NCI-H226 (cell line): ENCODE measurements around the gene NKX1-1.
"Not testable (repeated sequence)": the region's sequence is repeated elsewhere in the genome, so short reads cannot be mapped to it uniquely, and the experiment has no call there.

Experiments used
- DNase-seq: peaks from one replicate; pipeline ENCODE4 v3.0.0-alpha.2; 2015

The NKX1-1 gene

DNA sequence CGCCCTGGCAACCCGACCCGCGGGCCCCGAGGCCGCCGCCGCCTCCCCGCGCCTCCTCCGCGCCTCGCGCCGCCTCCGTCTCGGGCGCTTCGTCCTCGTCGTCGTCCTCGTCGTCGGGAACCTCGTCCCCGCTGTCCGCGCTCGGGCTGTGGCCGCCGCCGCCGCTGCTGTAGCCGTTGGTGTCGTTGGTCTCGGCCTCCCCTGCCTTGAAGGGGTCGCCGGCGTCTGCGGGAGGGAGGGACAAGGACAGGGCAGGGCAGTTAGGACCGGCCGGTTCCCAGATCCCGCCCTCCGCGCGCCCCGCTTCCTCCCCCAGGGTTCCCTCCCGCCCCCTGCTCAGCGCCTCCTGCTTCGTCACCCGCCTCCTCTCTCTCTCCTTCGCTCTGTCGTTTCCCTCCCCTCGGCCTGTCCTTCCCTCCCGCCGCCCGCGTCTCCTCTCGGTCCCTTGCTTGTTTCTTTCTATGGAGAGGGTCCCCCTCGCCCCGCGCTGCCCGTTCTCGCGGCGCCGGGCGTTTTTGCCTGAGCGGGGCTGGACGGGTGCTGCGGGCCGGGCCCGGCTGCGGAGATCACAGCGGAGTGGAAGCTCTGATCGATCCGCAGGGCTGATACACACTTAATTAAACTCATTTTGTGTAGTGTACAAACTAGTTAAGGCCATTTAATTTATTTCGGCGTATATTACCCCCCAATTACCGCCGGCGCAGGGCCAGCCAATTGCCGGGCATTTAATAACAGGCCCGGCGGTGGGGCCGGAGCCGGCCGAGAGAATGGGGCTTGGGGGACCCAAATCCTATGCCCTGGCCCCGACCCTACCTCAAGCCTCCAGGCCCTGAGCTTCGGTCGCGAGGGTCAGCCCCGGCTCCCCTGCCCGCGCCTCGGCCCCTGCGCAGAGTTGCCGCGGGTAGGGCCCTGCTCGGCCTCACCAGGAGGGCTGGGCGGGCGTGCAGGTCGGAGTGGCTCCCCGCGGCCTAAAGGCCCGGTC, 2.4 kb downstream of the NKX1-1 start:
- no peak for DNase-seq

DNA sequence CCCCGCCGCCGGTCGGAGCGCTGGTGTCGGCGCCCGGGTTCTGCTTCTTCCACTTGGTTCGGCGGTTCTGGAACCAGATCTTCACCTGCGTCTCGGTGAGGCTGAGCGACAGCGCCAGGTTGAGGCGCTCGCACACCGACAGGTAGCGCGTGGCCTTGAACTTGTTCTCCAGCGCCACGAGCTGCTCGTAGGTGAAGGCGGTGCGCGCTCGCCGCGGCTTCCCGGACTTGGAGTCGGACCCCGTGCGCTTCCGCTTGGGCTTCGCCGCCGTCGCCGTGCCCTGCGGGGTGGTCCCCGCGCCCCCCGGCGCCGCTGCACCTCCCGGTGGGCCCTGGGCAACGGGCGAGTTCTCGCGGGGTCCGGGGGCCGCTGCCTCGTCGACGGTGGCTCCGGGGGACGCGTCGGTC, 3.1 kb downstream of the NKX1-1 start:
- no peak for DNase-seq

DNA sequence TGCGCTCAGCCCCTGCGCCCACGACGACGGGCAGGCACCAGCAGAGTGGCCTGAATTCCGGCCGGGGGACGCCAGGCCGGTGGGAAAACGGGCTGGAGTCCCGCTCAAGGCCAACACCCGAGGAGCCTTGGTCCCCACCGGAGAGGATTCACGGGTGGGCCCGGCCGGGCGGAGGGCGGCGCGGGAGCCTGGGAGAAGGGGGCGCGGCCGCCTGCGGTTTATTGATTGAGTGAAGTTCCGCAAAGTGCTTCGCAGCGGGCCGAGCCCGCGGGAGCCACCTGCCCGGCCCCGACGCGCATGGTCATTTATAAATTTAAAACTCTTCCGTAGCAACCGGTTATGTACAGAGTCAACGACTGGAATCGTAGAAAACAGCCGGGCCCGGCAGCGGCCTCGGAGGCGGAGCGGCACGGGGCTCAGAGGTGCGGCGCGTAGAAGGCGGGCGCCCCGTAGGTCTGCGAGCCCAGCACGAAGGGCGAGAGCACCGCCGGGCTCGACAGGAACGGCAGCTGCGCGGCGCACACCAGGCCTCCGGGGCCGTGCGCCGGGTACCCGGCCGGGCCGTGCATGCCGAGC, 3.6 kb downstream of the NKX1-1 start:
- no peak for DNase-seq

DNA sequence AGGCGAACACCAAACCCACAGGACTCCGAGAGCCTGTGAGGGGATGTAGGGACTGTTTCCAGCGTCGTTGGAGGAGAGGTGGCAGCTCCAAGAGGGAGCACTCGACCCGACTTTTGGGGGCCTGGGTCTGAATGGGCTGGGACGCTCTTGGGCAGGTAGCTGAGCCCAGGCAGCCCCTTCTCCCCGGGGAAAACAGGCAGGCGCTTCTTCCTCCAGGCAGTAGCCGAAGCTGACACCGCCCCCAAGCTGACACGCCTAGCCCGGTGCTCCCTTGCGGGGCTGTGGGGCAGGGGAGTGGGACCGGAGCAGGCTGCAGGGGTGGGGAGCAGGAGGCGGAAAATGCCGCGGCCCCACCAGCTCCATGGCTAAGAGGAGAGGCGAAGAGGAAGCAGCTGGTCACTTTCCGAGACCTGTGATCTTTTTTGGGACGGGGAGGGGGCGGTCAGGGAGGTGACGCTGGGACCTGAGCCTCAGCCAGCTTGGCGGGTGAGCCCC, 4.2 kb downstream of the NKX1-1 start:
- no peak for DNase-seq

DNA sequence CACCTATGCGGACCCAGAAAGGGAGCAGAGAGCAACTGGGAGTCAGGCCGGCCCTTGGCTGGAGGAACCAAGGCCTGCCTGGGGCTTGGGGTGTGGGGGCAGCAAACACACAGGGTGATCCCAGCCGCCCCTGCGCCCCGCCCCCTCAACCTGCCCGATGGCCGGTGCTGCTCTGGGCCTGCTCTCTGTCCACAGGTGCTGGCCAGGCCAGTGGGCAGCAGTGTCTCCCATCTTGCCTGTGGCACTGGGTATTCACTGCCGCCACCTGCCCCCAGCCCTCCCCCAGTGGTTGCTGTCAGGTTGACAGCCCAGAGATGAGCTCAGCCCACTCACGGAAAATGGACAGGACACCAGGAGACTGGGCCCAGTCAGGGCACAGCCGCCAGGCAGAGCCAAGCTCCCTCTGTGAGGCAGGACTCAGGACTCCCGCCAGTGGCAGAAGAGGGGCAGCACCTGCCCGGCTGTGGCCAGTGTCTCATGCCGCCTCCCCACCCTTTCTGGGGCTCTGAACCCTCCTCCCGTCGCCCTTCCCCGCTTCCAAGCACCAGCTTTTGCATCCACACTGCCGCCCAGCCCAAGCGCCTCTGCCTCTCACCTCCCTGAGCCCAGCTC, 4.7 kb downstream of the NKX1-1 start:
- DNase-seq: no peak

DNA sequence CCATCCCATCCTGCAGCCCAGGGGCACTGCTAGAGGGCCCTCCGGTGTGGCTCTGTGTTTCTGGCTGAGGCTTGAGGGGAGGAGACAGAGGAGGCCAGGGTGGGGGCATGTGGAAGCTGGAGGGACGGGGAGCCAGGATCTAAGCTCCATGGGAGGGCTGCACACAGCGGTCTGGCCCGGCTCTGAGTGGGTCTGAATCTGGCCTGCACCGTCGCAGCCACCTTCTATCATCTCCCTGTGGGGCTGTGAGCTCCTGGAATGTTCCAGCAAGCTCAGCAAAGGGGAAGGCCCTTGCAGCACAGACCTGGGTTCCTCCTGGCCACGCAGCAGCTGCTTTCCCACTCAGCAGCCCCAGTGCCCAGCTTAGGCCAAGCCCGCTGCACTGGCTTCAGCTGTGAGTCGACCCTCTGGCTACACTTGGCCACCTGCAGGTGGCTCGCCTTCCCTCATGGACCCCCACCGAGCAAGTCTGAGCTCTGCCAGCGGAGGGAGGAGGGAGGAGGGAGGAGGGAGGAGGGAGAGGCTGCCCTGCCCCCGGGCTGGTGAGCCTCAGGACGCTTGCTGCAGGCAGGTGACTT, 5.3 kb downstream of the NKX1-1 start:
- no peak for DNase-seq

DNA sequence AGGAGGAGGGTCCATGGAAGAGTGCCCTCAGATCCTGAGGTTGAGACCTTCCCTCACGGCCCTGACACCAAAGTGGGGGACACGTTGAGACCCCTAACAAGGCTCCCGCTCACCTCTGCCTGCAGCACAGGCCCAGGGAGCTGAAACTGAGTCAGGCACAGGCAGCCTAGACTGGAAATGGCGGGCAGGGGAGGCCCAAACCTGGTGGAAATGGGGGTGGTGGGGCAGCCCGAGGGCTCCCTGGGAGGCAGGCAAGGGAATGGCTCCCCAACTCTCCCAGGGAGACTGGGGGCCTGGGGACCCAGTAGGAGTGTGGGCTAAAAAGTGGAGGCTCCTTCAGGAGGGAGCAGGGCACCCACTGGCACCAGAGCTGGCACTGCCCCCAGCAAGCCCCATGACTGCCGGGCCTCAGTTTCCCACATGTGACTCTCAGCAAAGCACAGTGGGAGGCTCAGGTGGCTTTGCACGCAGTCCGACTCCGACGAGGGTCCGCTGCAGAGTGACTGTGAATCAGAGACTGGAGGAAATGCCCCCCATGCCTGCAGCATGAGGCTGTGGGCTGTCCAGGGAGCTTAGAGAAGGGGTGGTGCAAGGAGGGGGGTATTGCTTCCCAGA, 5.9 kb downstream of the NKX1-1 start:
- no peak for DNase-seq

DNA sequence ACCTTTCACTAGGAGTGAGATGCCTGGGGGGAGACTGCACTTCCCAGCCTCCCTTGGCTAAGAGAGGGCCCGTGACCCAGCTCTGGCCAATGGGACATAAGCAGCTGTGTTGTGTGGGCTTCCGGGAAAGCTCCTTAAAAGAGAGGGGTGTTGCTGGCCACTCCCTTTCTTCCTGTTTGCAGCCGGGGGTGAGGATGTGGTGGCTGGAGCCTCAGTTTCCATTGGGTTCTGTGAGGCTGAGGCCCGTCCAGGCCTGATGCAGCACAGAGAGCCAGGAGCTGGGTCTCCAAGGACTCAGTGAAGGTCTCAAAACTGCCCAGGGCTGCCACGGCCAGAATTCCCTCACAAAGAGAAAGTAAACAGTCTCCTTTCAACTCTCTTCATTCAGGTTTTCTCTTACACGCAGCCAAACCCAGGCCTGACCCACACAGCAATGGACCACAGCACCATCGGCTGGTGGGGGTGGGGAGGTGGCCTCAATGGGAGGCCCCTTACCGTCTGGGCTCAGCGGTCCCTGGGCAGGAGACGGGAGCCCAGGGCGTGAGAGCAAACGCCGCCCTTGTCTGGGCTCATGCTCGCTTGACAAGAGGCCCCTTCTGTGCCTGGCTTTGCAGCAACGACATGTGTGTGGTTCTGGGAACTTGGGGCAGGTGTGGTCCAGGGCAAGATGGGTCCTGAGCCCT, 6.6 kb downstream of the NKX1-1 start:
- no peak for DNase-seq

DNA sequence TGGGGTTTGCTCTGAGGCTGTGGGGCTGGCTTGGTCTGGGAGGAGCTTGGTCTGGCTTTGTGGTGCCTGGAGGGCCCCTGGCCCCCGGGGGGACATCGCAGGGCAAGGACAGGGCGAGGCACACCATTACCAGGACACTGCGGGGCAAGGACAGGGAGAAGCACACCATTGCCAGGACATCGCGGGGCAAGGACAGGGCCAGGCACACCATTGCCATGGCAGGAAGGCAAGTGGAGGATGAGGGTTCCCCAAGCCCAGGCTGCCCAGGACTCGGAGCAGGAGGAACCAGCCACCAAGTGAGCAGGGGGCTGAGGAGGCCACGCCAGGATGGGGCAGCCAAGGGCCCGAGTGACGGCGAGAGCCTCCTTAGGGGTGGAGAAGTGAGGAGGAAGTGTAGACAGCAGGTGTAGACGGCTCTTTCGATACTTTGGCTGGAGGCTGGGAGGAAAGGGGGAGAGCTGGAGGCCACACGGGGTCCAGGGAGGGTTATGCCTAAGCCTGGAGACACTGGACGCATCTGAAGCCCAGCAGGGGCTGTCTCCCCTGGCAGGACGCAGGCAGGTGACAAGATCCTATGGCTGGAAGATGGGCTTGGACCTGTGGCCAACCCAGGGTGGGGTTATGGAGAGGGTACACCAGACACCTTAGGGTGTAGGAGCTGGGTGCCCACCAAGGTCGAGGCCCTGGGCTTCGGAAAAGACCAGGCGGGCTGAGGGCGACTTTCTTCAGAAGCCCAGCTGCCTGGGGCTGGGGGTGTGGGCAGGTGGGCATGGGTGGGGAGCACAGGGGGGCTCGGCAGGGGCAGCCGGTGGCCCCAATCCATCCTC, 7.3 kb downstream of the NKX1-1 start:
- no peak for DNase-seq

DNA sequence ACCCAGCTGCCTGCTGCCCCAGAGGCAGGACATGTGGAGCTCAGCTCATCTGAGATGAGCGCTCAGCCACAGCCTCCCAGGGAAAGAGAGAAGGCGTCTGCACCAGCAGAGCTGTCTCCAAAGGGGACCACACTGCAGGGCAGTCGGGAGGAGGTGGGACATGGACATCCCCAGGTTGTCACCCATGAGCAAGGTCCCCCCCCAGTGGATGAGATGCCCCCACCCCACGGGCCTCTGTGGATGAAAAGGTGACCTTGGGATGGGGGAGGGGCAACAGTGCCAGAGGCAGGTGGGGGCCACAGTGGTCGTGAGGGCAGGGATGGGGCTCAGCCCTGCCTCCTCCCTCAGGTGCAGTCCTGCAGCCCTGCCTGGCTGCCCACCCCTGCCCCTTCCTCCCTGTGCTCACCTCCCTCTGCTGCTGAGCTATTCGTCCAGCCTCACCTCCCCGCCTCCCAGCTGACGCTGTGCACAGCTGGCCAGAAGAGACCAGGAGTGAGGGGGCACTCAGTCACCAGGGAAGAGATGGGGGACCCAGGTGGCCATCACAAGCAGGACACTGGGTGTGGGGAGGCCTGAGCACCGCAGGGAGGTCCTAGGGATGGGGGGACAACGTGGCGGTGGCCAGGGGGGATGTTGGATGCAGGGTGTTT, 9.3 kb downstream of the NKX1-1 start:
- no peak for DNase-seq

DNA sequence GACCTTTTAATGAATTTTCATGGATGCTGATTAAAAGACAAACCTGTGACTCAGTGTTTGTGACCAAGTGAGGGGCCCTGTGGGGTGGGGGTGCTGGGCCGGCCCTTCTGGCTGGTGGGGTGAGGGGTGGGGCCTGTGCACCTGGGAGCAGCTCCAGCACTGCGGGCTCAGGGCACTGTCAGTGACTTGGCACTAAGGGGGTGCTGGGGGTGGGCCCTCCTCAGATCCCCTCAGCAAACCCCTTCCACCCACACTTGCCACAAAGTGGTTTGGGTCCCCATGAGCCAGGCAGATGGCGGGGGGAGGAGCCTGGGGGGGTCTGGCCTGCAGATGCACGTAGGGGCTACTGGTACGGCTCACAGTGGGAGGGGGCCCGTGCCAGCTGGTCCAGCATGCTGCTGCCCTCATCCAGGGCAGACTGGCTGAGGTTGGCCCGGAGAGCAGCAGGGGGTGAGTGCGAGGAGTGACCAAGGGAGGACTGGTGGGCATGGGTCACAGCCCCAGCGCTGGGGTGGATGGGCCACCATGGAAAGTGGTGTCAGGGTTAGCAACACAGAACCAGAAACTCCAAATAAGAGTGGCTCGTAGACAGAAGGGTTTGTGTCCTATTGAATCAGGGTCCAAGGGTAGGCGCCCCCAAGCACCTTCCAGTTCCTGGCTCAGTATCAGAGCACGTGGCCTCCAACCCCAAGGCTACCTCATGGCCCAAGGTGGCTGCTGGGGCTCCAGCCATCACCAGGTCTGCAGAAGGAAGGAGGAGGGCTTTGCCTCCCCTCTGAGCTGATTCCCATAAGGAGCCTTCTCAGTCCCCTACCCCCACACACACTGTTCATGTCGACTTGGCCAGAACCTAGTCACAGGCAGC, 10.1 kb downstream of the NKX1-1 start:
- DNase-seq: no peak

DNA sequence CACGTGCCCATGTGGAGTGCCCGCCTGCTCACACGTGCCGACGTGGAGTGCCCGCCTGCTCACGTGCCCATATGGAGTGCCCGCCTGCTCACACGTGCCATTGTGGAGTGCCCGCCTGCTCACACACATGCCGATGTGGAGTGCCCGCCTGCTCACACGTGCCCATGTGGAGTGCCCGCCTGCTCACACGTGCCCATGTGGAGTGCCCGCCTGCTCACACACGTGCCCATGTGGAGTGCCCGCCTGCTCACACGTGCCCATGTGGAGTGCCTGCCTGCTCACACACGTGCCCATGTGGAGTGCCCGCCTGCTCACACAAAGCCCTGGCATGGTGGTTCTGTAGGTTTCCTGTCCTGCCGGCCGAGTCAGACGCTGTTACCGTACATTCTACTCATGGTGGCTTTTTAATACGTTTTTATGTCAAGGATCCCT, 10.8 kb downstream of the NKX1-1 start:
- DNase-seq: not testable (repeated sequence)

DNA sequence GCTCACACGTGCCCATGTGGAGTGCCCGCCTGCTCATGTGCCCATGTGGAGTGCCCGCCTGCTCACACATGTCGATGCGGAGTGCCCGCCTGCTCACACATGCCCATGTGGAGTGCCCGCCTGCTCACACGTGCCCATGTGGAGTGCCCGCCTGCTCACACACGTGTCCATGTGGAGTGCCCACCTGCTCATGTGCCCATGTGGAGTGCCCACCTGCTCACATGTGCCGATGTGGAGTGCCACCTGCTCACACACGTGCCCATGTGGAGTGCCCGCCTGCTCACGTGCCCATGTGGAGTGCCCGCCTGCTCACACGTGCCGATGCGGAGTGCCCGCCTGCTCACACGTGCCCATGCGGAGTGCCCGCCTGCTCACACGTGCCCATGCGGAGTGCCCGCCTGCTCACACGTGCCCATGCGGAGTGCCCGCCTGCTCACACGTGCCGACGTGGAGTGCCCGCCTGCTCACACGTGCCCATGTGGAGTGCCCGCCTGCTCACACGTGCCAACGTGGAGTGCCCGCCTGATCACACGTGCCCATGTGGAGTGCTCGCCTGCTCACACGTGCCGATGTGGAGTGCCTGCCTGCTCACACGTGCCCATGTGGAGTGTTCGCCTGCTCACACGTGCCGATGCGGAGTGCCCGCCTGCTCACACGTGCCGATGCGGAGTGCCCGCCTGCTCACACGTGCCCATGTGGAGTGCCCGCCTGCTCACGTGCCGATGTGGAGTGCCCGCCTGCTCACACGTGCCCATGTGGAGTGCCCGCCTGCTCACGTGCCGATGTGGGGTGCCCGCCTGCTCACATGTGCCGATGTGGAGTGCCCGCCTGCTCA, 11.5 kb downstream of the NKX1-1 start:
- DNase-seq: not testable (repeated sequence)

DNA sequence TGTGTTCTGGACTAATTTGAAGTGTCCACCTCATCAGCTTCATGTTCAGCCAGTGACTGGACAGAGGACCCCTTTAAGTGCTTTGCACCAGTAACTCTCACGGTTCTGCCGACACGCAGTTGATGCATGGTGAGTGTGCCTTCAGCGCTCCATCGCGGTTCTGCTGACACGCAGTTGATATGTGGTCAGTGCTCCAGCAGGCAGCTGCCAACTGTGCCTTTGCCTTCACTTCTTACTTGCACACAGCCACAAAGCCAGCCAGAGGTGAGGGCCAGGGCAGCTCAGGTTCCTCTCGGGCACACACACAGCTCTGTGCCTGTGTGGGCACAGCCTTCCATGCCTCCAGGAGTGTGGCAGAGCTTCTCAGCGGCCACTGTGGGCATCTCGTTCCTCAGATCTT, 12.4 kb downstream of the NKX1-1 start:
- DNase-seq: no peak

DNA sequence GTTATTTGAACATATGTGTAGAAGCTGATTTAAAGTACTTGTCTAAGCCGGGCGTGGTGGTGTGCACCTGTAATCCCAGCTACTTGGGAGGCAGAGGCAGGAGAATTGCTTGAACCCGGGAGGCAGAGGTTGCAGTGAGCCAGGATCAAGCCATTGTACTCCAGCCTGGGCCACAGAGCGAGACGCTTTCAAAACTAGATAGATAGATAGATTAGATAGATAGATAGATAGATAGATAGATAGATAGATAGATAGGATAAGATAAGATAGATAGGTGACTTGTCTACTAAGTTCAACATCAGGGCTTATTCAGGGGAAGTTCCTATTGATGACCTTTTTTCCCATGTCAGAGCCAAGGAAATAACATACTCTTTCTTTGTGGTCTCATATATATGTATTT, 12.9 kb downstream of the NKX1-1 start:
- DNase-seq: not testable (repeated sequence)

DNA sequence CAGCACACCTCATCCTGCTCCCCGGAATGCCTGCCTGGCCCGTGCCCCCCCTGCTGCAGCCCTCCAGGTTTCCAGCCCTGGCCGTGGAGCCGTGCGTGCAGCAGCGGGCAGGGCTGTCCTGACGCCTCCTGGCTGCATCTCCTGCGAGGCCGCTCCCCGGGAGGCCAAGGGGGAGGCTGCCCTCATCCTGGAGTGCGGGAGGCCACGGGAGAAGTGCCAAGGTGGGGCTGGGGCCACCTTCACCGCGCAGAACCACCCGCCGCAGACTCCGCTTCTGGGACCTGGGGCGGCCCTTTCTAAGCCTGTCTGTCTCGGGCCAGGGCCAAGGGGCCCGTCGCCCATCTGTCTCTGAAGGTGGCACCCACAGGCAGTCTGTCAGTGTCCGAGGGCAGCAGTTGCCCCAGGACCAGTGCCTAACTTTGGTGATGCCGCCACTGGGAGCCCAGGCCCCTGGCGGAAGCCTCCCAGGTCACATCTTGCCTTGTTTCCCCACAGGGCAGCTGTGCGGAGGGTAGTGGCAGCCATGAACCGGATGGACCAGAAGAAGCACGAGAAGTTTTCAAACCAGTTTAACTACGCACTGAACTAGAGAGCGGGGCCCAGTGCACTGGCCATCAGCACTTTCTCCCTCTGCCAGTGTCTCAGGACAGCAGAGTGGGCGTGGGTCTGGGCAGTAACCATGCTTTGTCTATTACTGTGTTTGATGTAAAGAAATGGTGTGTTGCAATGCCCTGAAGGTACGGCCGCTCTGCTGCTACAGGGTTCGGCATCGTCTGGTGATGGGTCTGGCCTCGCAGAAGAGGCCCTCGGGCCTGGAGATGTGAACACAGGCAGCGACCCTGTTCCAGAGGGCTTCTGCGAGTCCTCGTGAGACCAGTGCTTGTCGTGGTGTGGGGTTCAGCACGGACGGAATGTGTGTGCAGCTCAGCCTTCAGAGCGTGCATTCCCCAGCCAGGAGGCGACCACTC, 20.6 kb downstream of the NKX1-1 start:
- DNase-seq: no peak

DNA sequence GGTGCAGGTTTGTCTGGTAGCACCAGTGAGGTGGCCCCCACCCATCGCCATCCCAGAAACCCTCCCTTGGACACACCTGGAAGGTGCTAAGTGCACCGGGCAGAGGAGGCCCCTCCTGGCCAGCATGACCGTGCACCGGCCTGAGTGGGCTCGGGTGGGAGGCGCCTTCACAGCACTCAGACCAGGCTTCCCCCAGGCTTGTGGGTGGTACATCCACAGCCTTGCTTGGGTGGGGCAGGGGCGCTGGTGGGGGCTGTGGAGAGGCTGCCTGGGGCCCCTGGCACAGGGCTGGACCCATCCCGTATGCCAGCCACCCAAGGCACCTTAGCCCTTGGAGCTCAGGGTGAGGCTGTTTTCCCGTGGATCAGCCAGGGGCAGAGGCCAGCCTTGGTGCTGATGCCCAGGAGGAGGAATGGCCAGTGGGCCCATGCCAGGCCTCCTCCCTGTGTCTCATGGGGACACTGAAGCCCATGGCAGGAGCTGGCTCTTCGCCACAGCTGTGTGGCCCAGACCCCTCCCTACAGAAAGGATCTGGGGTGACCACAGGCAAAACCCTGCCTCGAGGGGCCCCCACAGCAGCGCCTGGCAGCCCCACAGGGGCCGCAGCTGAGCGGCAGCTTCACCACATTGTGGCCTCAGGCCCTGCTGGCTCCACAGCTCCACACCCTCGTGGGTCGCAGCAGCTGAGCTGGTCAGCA, 21.4 kb downstream of the NKX1-1 start:
- no peak for DNase-seq
